GM12878 (cell line): ENCODE data around the gene STK39.

ENCODE experiments used
- CEBPB ChIP-seq, 2 experiments: fragments of 150-350 bp in 1 of 2; IDR thresholded peaks; 2 replicates each; pipeline ENCODE4 v1.6.1; 2012 to 2014; ENCODE audit warnings: low read depth in 2 of 2, low read length in 2 of 2, borderline replicate concordance in 1 of 2, inconsistent platforms in 1 of 2
- CHD1 ChIP-seq: IDR thresholded peaks from 2 replicates; pipeline ENCODE4 v1.6.1; 2012; ENCODE audit warnings: low read depth, low read length, improper control_type of control experiment
- CREB1 ChIP-seq: IDR thresholded peaks from 2 replicates; pipeline ENCODE4 v1.6.1; 2012; ENCODE audit warnings: low read depth, mild to moderate bottlenecking, inconsistent platforms
- CREM ChIP-seq: IDR thresholded peaks from 2 replicates; pipeline ENCODE4 v1.6.1; 2014; ENCODE audit warnings: antibody characterized with exemption, low read depth
- CTCF ChIP-seq, 3 experiments: IDR thresholded peaks in 2 of 3; conservative IDR thresholded peaks in 1 of 3; 2 replicates each; pipeline ENCODE4 v1.5.1; 2011; ENCODE audit warnings: low read depth in 3 of 3, low read length in 3 of 3, mild to moderate bottlenecking in 3 of 3, control low read depth in 2 of 3, moderate library complexity in 2 of 3, inconsistent platforms in 1 of 3, mixed read lengths in 1 of 3; ENCODE audit not compliant: control insufficient read depth in 2 of 3, insufficient read depth in 1 of 3; ENCODE audit errors: extremely low read depth in 1 of 3
- EZH2 ChIP-seq: IDR thresholded peaks from 2 replicates; pipeline ENCODE4 v1.6.1; 2012; ENCODE audit warnings: low read depth, mild to moderate bottlenecking, control low read depth, inconsistent platforms, low read length, borderline replicate concordance; ENCODE audit not compliant: control insufficient read depth
- FOS ChIP-seq: IDR thresholded peaks from 3 replicates; pipeline ENCODE4 v1.6.1; 2011; ENCODE audit warnings: borderline replicate concordance; ENCODE audit not compliant: insufficient read length; ENCODE audit errors: extremely low read depth
- POLR2A ChIP-seq: IDR thresholded peaks from 2 replicates; pipeline ENCODE4 v1.6.1; 2011; ENCODE audit warnings: low read depth, mild to moderate bottlenecking, low read length
- RAD51 ChIP-seq: fragments of 450-650 bp; IDR thresholded peaks from 2 replicates; pipeline ENCODE4 v1.6.1; 2016; ENCODE audit warnings: moderate library complexity, mild to moderate bottlenecking, inconsistent platforms
- TCF7 ChIP-seq: IDR thresholded peaks from 2 replicates; pipeline ENCODE4 v1.6.1; 2014; ENCODE audit warnings: antibody characterized with exemption, borderline replicate concordance
- ZNF592 ChIP-seq: fragments of 450-650 bp; IDR thresholded peaks from 2 replicates; pipeline ENCODE4 v1.6.1; 2017; ENCODE audit warnings: mild to moderate bottlenecking, moderate library complexity
- ZNF687 ChIP-seq: fragments of 450-650 bp; IDR thresholded peaks from 2 replicates; pipeline ENCODE4 v1.6.1; 2017; ENCODE audit warnings: mild to moderate bottlenecking, moderate library complexity

- TF ChIP-seq FOS (no peak), EZH2 (no peak), ZNF687 (no peak), TCF7 (no peak), CEBPB (IDR thresholded peaks at IDR 0.05; ENCODE audit: borderline replicate concordance in 1 of 2, low read depth in 2 of 2, low read length in 2 of 2) (no peak), ZNF592 (no peak), CTCF (IDR thresholded peaks at IDR 0.05 in 2 of 3, conservative IDR thresholded peaks at IDR 0.05 in 1 of 3; ENCODE audit: control insufficient read depth in 2 of 3, extremely low read depth in 1 of 3, insufficient read depth in 1 of 3, low read depth in 3 of 3, low read length in 3 of 3) (no peak), RAD51 (no peak), CREB1 (no peak), CHD1 (no peak), CREM (no peak), POLR2A (no peak)
Observed at GRCh38 chr2:168034616-168035015, 212.8 kb downstream of the STK39 start.
